Measurements from ENCODE around the gene MYCBPAP. TPM values are rescaled to one million over a fixed set of nuclear protein-coding genes. Genes with fewer than 3 reads are reported as not detected.

Gene MYCBPAP
- total RNA-seq, 1 experiment from 2014 or later, result 2.7 TPM

GRCh38 chr17:50480142-50480764 lies 28.0 kb upstream of the MYCBPAP start:
- Mint-ChIP-seq H3K4me3 (ENCODE audit: unreplicated experiment) (peak overlapping the region; percentile 78), H3K27me3 (ENCODE audit: insufficient read depth, unreplicated experiment) (no peaks in the 10 kb centered on the region), H3K27ac (ENCODE audit: unreplicated experiment) (no peak overlapping the region), H3K9me3 (ENCODE audit: unreplicated experiment) (no peaks in the 10 kb centered on the region), H3K36me3 (ENCODE audit: insufficient read depth, unreplicated experiment) (peaks cover 52% of the 10 kb centered on the region), H3K4me1 (ENCODE audit: low read depth, unreplicated experiment) (peaks cover 50% of the 10 kb centered on the region)
- DNase-seq, result no peak
- ChIA-PET CTCF (interaction anchor here (0.6 to 2.4 kb wide), 35 partner anchors 12 to 311 kb away, joined by 3 to 67 read pairs (median 5); partner anchors contain the start of genes ACSF2, CACNA1G, LRRC59 and LUC7L3), POLR2A (interaction anchor here (1.0 to 1.4 kb wide), 3 partner anchors 21 to 83 kb away, joined by 4 to 17 read pairs (median 11); partner anchors contain the start of gene LRRC59)
- H3K4me3 ChIP-seq (ENCODE audit: low read depth, low read length), result peak overlapping the region; percentile 70
- no peak for TF ChIP-seq CTCF (IDR thresholded peaks at IDR 0.05; ENCODE audit: insufficient read depth in 1 of 2, low read depth in 1 of 2, low read length in 1 of 2, severe bottlenecking in 1 of 2, unreplicated experiment in 1 of 2)
- H3K4me1 ChIP-seq, result peaks cover 22% of the 10 kb centered on the region
- H3K9me3 ChIP-seq, result no peaks in the 10 kb centered on the region
- peaks cover 12% of the 10 kb centered on the region for H3K36me3 ChIP-seq (ENCODE audit: control insufficient read depth, insufficient read depth, low read length)
- H3K27me3 ChIP-seq (replicated peaks; ENCODE audit: control insufficient read depth, insufficient read depth, low read length), result no peaks in the 10 kb centered on the region
- no TSS peak for BruUV-seq (replicated peaks)
- intact Hi-C loops (cut with micrococcal nuclease; ENCODE audit: unreplicated experiment), result loop anchor here (5.0 kb wide), 1 partner anchor 477 kb away; no protein-coding TSS in a partner anchor

GRCh38 chr17:50480854-50481490 lies 27.3 kb upstream of the MYCBPAP start:
- CTCF ChIA-PET, result no interaction called here
- no peaks in the 10 kb centered on the region for H3K27me3 Mint-ChIP-seq (ENCODE audit: insufficient read depth, unreplicated experiment)
- intact Hi-C loops (cut with micrococcal nuclease; ENCODE audit: unreplicated experiment), result loop anchor here (5.0 kb wide), 1 partner anchor 476 kb away; no protein-coding TSS in a partner anchor
- BruUV-seq (replicated peaks), result TSS peak; percentile 34
- no peak for DNase-seq
- H3K4me3 Mint-ChIP-seq (ENCODE audit: unreplicated experiment), result no peak overlapping the region
- Histone ChIP-seq H3K27me3 (replicated peaks; ENCODE audit: control insufficient read depth, insufficient read depth, low read length) (no peaks in the 10 kb centered on the region), H3K4me3 (ENCODE audit: low read depth, low read length) (no peak overlapping the region), H3K9me3 (no peaks in the 10 kb centered on the region), H3K36me3 (ENCODE audit: control insufficient read depth, insufficient read depth, low read length) (peaks cover 12% of the 10 kb centered on the region), H3K4me1 (peaks cover 17% of the 10 kb centered on the region)
- H3K4me1 Mint-ChIP-seq (ENCODE audit: low read depth, unreplicated experiment), result peaks cover 44% of the 10 kb centered on the region
- H3K9me3 Mint-ChIP-seq (ENCODE audit: unreplicated experiment), result no peaks in the 10 kb centered on the region
- TF ChIP-seq CTCF (IDR thresholded peaks at IDR 0.05; ENCODE audit: insufficient read depth in 1 of 2, low read depth in 1 of 2, low read length in 1 of 2, severe bottlenecking in 1 of 2, unreplicated experiment in 1 of 2), result no peak
- POLR2A ChIA-PET, result no interaction called here
- H3K27ac Mint-ChIP-seq (ENCODE audit: unreplicated experiment), result no peak overlapping the region
- H3K36me3 Mint-ChIP-seq (ENCODE audit: insufficient read depth, unreplicated experiment), result peaks cover 52% of the 10 kb centered on the region

- peaks cover 52% of the 10 kb centered on the region for H3K36me3 Mint-ChIP-seq (ENCODE audit: insufficient read depth, unreplicated experiment)
- TF ChIP-seq CTCF (IDR thresholded peaks at IDR 0.05; ENCODE audit: insufficient read depth in 1 of 2, low read depth in 1 of 2, low read length in 1 of 2, severe bottlenecking in 1 of 2, unreplicated experiment in 1 of 2), result no peak
- POLR2A ChIA-PET, result interaction anchor here (1.0 kb wide), 1 partner anchor 20 kb away, joined by 3 read pairs; no protein-coding TSS in a partner anchor
- DNase-seq, result no peak
- no peak overlapping the region for H3K4me3 Mint-ChIP-seq (ENCODE audit: unreplicated experiment)
- CTCF ChIA-PET, result interaction anchor here (0.7 to 2.5 kb wide), 6 partner anchors 19 to 163 kb away, joined by 3 to 14 read pairs (median 8); no protein-coding TSS in a partner anchor
- BruUV-seq (replicated peaks), result no TSS peak
- Histone ChIP-seq H3K9me3 (no peaks in the 10 kb centered on the region), H3K4me1 (peaks cover 13% of the 10 kb centered on the region), H3K27me3 (replicated peaks; ENCODE audit: control insufficient read depth, insufficient read depth, low read length) (no peaks in the 10 kb centered on the region), H3K4me3 (ENCODE audit: low read depth, low read length) (no peak overlapping the region), H3K36me3 (ENCODE audit: control insufficient read depth, insufficient read depth, low read length) (peaks cover 12% of the 10 kb centered on the region)
- H3K27me3 Mint-ChIP-seq (ENCODE audit: insufficient read depth, unreplicated experiment), result no peaks in the 10 kb centered on the region
- H3K27ac Mint-ChIP-seq (ENCODE audit: unreplicated experiment), result no peak overlapping the region
- H3K9me3 Mint-ChIP-seq (ENCODE audit: unreplicated experiment), result no peaks in the 10 kb centered on the region
- H3K4me1 Mint-ChIP-seq (ENCODE audit: low read depth, unreplicated experiment), result peaks cover 37% of the 10 kb centered on the region
- intact Hi-C loops (cut with micrococcal nuclease; ENCODE audit: unreplicated experiment), result loop anchor here (1.0 to 5.0 kb wide), 8 partner anchors 20 to 476 kb away; partner anchors contain the start of genes EPN3 and SPATA20
Observed at GRCh38 chr17:50481648-50482047, 26.6 kb upstream of the MYCBPAP start.
